ENCODE results near the gene CAPN9.

GRCh38 chr1:230832476-230832875 lies 85.3 kb downstream of the CAPN9 start:
- TF ChIP-seq EZH2phosphoT487 (IDR thresholded peaks at IDR 0.05) (no peak), CTCF (IDR thresholded peaks at IDR 0.05) (no peak), EZH2 (IDR thresholded peaks at IDR 0.05) (no peak)

All from neural progenitor cell (in vitro differentiated cells).